ENCODE measurements around the gene NFKB2.

NFKB2 gene

DNA sequence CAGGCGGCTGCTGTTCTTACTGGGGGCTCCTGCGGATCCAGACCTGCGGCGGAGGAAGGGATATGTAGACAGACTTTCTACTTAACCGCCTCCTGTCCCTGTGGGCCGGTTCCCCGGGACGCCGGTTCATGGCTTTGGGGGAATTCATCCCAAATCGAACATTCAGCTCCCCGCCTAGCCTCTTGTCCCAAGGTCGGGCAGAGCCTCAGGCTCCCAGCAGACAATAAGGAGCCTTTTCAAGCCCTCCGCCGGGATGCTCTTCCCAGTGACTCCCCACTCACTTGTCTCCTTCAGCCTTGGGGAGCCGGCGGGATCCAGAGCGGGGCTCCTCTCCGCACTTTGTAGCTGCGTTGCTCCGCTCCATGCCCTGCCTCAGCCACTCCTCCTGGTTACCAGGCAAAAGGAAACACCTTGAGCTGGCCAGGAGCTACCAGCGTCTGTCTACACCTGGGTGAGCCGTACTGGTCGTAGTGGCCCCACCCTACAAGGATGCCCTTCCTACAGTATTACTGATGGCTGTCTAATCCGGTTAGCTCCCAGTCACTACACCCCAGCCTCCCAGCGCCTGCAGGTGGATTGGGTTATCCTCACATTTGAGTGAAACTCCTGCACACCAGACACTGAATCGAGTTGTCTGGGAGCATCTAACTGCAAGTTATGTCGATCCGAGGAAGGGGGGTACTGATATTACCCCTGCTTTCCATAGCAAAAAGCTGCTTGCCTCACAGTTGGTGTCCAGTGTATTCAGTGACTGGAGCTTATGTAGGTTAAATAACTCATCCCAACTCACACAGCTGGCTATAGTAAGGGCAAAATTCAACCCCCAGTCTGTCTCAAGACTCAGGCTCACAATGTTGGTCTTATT lies 55.8 kb downstream of the NFKB2 start, which contains the start of gene C10orf95:
Gene C10orf95 (minus strand): TSS at position 439 of the 865 bp plus-strand sequence. CDS start 450 bp downstream, outside the sequence.
- DNase-seq (ENCODE audit: low read depth), result no peak

Measured in activated gamma-delta T cell treated with anti-CD3 and anti-CD28 coated beads, Interleukin-2, amount 50 U/mL, for 16 hours (primary cell).